HEK293 (cell line): ENCODE results near the gene FARSA.

Source experiments
- FEZF1 ChIP-seq: fragments of 450-650 bp; formaldehyde crosslinking; IDR thresholded peaks from 2 replicates; pipeline ENCODE4 v1.5.1; 2016; ENCODE audit warnings: missing biosample characterization, missing genetic modification characterization
- GLIS2 ChIP-seq: fragments of 450-650 bp; formaldehyde crosslinking; IDR thresholded peaks from 2 replicates; pipeline ENCODE4 v1.5.1; 2016; ENCODE audit warnings: missing biosample characterization, missing genetic modification characterization
- HOXD13 ChIP-seq: sonication (generic); formaldehyde crosslinking; IDR thresholded peaks from 2 replicates; pipeline ENCODE4 v1.8.0; 2022; ENCODE audit warnings: missing genetic modification reagents, borderline replicate concordance
- KLF16 ChIP-seq: fragments of 450-650 bp; formaldehyde crosslinking; IDR thresholded peaks from 2 replicates; pipeline ENCODE4 v1.5.1; 2017; ENCODE audit warnings: missing biosample characterization, missing genetic modification characterization
- KLF8 ChIP-seq: fragments of 450-650 bp; formaldehyde crosslinking; IDR thresholded peaks from 2 replicates; pipeline ENCODE4 v1.5.1; 2016; ENCODE audit warnings: missing biosample characterization, missing genetic modification characterization
- PATZ1 ChIP-seq: fragments of 450-650 bp; formaldehyde crosslinking; IDR thresholded peaks from 2 replicates; pipeline ENCODE4 v1.5.1; 2016; ENCODE audit warnings: missing biosample characterization, missing genetic modification characterization
- SP2 ChIP-seq: fragments of 450-650 bp; formaldehyde crosslinking; IDR thresholded peaks from 2 replicates; pipeline ENCODE4 v1.5.1; 2016; ENCODE audit warnings: missing biosample characterization, missing genetic modification characterization
- SP3 ChIP-seq: fragments of 450-650 bp; formaldehyde crosslinking; IDR thresholded peaks from 2 replicates; pipeline ENCODE4 v1.5.1; 2016; ENCODE audit warnings: missing biosample characterization, missing genetic modification characterization
- ZBTB17 ChIP-seq: fragments of 450-650 bp; formaldehyde crosslinking; IDR thresholded peaks from 2 replicates; pipeline ENCODE4 v1.5.1; 2016; ENCODE audit warnings: missing biosample characterization, missing genetic modification characterization
- ZBTB8A ChIP-seq: fragments of 450-650 bp; formaldehyde crosslinking; IDR thresholded peaks from 2 replicates; pipeline ENCODE4 v1.5.1; 2016; ENCODE audit warnings: missing biosample characterization, missing genetic modification characterization
- ZEB2 ChIP-seq: fragments of 450-650 bp; formaldehyde crosslinking; IDR thresholded peaks from 2 replicates; pipeline ENCODE4 v1.5.1; 2016; ENCODE audit warnings: missing biosample characterization, missing genetic modification characterization
- ZFHX2 ChIP-seq: fragments of 450-650 bp; formaldehyde crosslinking; conservative IDR thresholded peaks from 2 replicates; pipeline ENCODE4 v1.5.1; 2016; ENCODE audit warnings: missing biosample characterization, missing genetic modification characterization
- ZFP69B ChIP-seq: fragments of 450-650 bp; formaldehyde crosslinking; IDR thresholded peaks from 2 replicates; pipeline ENCODE4 v1.5.1; 2016; ENCODE audit warnings: missing biosample characterization, missing genetic modification characterization
- ZNF121 ChIP-seq: fragments of 450-650 bp; formaldehyde crosslinking; IDR thresholded peaks from 2 replicates; pipeline ENCODE4 v1.5.1; 2016; ENCODE audit warnings: missing biosample characterization, missing genetic modification characterization
- ZNF335 ChIP-seq: fragments of 450-650 bp; formaldehyde crosslinking; conservative IDR thresholded peaks from 2 replicates; pipeline ENCODE4 v1.5.1; 2016; ENCODE audit warnings: missing biosample characterization, missing genetic modification characterization
- ZNF488 ChIP-seq: fragments of 450-650 bp; formaldehyde crosslinking; IDR thresholded peaks from 2 replicates; pipeline ENCODE4 v1.5.1; 2016; ENCODE audit warnings: missing biosample characterization, missing genetic modification characterization
- ZNF529 ChIP-seq: fragments of 450-650 bp; formaldehyde crosslinking; IDR thresholded peaks from 2 replicates; pipeline ENCODE4 v1.5.1; 2017; ENCODE audit warnings: missing genetic modification characterization, missing biosample characterization; ENCODE audit not compliant: insufficient replicate concordance
- ZNF561 ChIP-seq: fragments of 450-650 bp; IDR thresholded peaks from 2 replicates; pipeline ENCODE4 v1.5.1; 2018; ENCODE audit warnings: missing biosample characterization, missing genetic modification characterization, borderline replicate concordance
- ZNF600 ChIP-seq: fragments of 450-650 bp; formaldehyde crosslinking; IDR thresholded peaks from 2 replicates; pipeline ENCODE4 v1.5.1; 2016; ENCODE audit warnings: missing biosample characterization, missing genetic modification characterization
- ZNF629 ChIP-seq: fragments of 450-650 bp; formaldehyde crosslinking; IDR thresholded peaks from 2 replicates; pipeline ENCODE4 v1.5.1; 2017; ENCODE audit warnings: missing biosample characterization, missing genetic modification characterization
- ZXDB ChIP-seq: fragments of 450-650 bp; formaldehyde crosslinking; IDR thresholded peaks from 2 replicates; pipeline ENCODE4 v1.5.1; 2016; ENCODE audit warnings: missing biosample characterization, missing genetic modification characterization
- TF ChIP-seq, protein P1 (sequence below): fragments of 450-650 bp; formaldehyde crosslinking; IDR thresholded peaks from 2 replicates; pipeline ENCODE4 v1.5.1; 2017; ENCODE audit warnings: missing biosample characterization, missing genetic modification characterization
- TF ChIP-seq, protein P2 (sequence below): fragments of 450-650 bp; formaldehyde crosslinking; IDR thresholded peaks from 2 replicates; pipeline ENCODE4 v1.5.1; 2016; ENCODE audit warnings: missing biosample characterization, missing genetic modification characterization
- TF ChIP-seq, protein P3 (sequence below): fragments of 450-650 bp; formaldehyde crosslinking; conservative IDR thresholded peaks from 2 replicates; pipeline ENCODE4 v1.5.1; 2016; ENCODE audit warnings: low read depth, missing biosample characterization, missing genetic modification characterization

Gene FARSA

DNA sequence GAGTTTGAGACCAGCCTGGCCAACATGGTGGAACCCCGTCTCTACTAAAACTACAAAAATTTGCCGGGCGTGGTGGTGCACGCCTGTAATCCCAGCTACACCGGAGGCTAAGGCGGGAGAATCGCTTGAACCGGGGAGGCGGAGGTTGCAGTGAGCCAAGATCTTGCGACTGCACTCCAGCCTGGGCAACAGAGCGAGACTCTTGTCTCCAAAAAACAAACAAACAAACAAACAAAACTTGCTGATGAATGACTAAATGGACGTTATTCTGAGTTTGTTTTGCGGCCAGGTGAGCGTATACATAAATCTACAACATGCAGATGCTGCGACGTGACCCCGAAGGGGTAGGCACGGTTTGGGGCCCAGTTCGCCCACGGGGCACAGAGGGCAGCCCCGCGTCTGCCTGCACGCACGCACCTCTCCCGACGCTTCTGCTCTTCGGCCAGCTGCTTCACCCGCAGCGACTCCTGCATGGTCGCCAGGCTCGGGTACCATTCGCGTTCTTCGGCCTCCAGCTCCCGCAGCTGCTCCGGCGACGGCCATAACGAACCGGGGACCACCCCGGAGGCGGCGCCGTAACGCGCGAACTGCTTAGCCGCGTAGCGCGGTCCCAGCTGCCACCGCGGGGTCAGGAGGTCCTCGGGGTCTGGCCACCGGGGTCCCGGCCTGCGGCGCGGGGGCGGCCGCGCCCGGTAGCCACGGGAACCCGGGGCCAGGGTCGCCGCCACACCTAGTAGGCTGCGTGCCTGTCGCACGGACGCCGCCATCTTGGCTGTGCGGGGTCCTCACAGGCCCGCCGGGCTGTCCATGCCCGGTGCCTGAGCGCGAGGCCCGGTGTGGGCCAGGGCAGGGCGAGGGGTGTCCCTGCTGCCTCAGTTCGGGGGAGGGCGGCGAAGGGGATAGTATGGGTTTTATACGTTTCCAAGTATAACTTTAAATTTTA lies 23.2 kb upstream of the FARSA start, which contains the start of gene GADD45GIP1 (continued):
- TF ChIP-seq ZNF488 (tag by site-specific recombination) (no peak), FEZF1 (no peak), ZNF121 (peak; percentile 99), ZFP69B (0 out of 2 replicates have a peak, but pooled peaks have one; percentile 7), ZBTB8A (tag by site-specific recombination) (peak; percentile 75), ZBTB17 (peak; percentile 72), GLIS2 (tag by site-specific recombination) (0 out of 2 replicates have a peak, but pooled peaks have one; percentile 15), KLF8 (tag by site-specific recombination) (peak; percentile 41; the same call in 1 of the 2 replicates), ZNF600 (tag by site-specific recombination) (peak; percentile 90), SP3 (tag by site-specific recombination) (peak; percentile 29; the same call in 1 of the 2 replicates), HOXD13 (CRISPR knock-in tag) (peak; percentile 24; the same call in 1 of the 2 replicates), ZNF529 (no peak), ZXDB (tag by site-specific recombination) (peak; percentile 47; the same call in 1 of the 2 replicates), ZNF629 (tag by site-specific recombination) (peak; percentile 35; the same call in 1 of the 2 replicates), ZNF335 (tag by site-specific recombination) (peak; percentile 99), ZEB2 (tag by site-specific recombination) (peak; percentile 41), SP2 (tag by site-specific recombination) (no peak), ZNF561 (tag by site-specific recombination) (peak; percentile 72; the same call in 1 of the 2 replicates), KLF16 (tag by site-specific recombination) (peak; percentile 10; the same call in 1 of the 2 replicates), ZFHX2 (tag by site-specific recombination) (peak; percentile 57), PATZ1 (tag by site-specific recombination) (peak; percentile 78)
- TF ChIP-seq, protein P1, sequence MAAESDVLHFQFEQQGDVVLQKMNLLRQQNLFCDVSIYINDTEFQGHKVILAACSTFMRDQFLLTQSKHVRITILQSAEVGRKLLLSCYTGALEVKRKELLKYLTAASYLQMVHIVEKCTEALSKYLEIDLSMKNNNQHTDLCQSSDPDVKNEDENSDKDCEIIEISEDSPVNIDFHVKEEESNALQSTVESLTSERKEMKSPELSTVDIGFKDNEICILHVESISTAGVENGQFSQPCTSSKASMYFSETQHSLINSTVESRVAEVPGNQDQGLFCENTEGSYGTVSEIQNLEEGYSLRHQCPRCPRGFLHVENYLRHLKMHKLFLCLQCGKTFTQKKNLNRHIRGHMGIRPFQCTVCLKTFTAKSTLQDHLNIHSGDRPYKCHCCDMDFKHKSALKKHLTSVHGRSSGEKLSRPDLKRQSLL (tag by site-specific recombination): no peak
- TF ChIP-seq, protein P2, sequence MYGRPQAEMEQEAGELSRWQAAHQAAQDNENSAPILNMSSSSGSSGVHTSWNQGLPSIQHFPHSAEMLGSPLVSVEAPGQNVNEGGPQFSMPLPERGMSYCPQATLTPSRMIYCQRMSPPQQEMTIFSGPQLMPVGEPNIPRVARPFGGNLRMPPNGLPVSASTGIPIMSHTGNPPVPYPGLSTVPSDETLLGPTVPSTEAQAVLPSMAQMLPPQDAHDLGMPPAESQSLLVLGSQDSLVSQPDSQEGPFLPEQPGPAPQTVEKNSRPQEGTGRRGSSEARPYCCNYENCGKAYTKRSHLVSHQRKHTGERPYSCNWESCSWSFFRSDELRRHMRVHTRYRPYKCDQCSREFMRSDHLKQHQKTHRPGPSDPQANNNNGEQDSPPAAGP: no peak
- TF ChIP-seq, protein P3, sequence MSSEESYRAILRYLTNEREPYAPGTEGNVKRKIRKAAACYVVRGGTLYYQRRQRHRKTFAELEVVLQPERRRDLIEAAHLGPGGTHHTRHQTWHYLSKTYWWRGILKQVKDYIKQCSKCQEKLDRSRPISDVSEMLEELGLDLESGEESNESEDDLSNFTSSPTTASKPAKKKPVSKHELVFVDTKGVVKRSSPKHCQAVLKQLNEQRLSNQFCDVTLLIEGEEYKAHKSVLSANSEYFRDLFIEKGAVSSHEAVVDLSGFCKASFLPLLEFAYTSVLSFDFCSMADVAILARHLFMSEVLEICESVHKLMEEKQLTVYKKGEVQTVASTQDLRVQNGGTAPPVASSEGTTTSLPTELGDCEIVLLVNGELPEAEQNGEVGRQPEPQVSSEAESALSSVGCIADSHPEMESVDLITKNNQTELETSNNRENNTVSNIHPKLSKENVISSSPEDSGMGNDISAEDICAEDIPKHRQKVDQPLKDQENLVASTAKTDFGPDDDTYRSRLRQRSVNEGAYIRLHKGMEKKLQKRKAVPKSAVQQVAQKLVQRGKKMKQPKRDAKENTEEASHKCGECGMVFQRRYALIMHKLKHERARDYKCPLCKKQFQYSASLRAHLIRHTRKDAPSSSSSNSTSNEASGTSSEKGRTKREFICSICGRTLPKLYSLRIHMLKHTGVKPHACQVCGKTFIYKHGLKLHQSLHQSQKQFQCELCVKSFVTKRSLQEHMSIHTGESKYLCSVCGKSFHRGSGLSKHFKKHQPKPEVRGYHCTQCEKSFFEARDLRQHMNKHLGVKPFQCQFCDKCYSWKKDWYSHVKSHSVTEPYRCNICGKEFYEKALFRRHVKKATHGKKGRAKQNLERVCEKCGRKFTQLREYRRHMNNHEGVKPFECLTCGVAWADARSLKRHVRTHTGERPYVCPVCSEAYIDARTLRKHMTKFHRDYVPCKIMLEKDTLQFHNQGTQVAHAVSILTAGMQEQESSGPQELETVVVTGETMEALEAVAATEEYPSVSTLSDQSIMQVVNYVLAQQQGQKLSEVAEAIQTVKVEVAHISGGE (tag by site-specific recombination): peak; percentile 16; the same call in 1 of the 2 replicates
- TF ChIP-seq, all 188 proteins: peak for 44
